GM19099 (cell line): Measurements from ENCODE around the gene SLC12A5.

Source experiments
- POLR2A ChIP-seq: IDR thresholded peaks from 3 replicates; pipeline ENCODE4 v1.6.1; 2011; ENCODE audit warnings: low read depth; ENCODE audit not compliant: insufficient read length; ENCODE audit errors: extremely low read depth

SLC12A5 gene

DNA sequence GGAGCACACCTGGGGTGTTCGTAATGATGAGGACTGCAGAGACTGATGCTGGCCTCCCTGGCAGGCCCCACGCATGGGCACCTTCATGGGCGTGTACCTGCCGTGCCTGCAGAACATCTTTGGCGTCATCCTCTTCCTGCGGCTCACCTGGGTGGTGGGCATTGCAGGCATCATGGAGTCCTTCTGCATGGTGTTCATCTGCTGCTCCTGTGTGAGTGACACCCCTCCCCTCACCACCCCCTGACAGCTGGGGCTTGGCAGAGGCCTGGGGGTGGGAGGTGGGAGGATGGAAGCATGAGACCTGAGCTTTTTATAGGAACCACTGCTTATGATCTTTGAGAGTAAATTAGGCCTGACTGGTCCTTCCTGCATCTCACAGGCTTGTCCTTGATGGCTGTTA, 6.7 kb downstream of the SLC12A5 start:
- TF ChIP-seq POLR2A = no peak

DNA sequence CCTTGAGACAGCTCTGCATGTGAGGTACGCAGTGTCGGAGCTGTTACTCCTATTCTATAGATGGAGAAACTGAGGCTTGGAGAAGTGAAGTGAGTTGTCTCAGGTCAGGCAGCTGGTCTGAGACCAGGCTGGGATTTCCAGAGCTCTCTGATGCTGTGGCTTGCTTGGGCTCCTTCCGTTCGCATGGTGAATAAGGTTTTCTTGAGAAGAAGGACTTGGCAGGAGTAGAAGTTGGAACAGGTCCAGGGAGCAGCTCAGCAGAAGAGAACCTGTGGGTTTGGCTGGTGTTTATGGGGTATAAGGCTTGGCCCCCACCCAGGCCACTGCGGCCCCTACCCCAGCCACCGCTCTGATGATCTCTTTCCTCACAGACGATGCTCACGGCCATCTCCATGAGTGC, 7.4 kb downstream of the SLC12A5 start:
- no peak for TF ChIP-seq POLR2A

DNA sequence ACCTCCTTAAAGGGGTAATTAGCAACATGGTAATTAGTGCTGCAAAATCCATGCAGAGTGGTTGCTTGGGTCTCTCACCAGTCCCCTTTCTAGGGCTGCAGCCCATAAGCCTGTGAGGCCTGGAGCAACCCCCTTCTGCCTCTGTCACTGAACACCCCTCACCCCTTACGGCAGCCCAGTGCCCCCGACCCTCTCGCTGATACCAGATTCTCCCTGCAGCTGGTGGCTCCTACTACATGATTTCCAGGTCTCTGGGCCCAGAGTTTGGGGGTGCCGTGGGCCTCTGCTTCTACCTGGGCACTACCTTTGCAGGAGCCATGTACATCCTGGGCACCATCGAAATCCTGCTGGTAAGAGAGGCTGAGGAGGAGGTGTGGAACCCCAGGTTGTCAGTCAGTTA, 8.0 kb downstream of the SLC12A5 start:
- TF ChIP-seq POLR2A = no peak

DNA sequence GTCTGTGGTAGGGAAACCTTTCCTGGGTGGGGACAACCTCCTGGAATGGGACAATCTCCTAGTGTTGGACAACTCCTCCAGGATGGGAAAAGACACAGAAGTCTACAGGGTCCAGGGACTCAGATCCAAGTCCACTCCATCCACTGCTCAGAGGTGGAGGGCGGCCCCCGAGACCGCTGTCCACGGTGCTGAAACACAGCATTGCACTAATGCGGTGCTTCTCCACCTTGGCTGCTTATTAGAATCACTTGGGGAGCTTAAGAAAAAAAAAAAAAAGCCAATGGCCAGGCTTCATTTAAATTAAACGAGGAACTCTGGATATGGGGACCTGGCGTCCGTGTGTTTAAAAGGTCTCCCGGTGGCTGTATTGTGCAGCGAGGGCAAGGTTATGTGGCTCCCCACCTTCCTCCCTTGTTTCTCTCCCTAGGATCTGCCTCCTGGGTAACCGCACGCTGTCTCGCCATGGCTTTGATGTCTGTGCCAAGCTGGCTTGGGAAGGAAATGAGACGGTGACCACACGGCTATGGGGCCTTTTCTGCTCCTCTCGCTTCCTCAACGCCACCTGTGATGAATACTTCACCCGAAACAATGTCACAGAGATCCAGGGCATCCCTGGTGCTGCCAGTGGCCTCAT, 12.0 kb downstream of the SLC12A5 start:
- no peak for TF ChIP-seq POLR2A

DNA sequence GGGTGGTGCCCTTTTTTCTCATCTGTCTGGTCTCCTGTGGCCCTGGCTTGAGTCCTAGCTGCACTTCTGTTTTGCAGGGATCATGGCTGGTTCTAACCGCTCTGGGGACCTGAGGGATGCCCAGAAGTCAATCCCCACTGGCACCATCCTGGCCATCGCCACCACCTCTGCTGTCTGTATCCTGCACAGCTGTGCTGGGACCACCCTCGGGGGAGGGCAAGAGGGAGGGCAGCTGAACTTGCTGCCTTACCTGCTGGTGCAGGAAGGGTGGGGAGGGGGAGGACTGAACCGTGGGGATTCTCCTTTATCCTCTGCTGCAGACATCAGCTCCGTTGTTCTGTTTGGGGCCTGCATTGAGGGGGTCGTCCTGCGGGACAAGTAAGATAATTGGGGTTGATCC, 14.5 kb downstream of the SLC12A5 start:
- no peak for TF ChIP-seq POLR2A

DNA sequence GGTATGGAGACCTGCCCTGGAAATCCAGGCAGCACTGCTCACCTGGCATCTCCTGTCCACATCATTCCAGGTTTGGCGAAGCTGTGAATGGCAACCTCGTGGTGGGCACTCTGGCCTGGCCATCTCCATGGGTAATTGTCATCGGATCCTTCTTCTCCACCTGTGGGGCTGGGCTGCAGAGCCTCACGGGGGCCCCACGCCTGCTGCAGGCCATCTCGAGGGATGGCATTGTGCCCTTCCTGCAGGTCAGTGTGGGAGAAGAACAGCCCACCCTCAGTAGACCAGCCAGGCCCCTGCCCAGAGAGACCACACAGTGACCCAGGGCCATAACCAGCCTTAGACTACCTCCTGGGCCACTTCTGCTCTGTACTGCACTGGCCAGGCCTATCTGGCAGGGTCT, 15.9 kb downstream of the SLC12A5 start:
- no peak for TF ChIP-seq POLR2A

DNA sequence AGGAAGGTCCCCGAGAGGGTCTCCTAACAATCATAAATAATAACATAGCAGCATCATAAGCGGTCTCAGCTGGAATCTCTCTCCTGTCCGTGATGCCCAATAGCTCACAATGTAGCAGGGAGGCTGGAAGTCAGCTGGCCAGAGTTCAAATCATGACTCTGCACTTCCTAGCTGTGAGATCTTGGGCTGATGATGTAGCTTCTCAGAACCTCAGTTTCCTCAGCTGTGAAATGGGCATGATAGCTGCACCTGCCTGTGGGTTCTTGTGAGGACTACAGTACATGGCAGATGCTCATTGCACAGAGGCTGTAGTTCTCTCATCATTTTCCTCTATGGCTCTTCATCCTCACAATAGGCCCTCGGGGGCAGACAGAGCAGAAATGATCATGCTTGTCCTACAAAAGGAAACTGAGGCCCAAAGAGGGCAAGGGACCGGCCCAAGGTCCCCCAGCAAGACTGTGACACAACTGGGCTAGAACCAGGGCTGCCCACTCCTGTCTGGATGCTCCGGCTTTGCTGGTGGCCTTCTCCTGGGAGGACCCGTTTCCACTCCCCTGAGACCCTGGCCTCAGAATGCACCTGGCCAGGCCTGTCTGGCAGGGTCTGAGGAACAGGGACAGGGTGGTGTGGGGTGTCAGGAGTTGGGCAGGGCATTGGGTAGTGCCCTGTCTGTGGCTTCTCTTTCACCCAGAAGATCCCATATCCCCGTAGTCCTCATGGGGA, 17.7 kb downstream of the SLC12A5 start:
- no peak for TF ChIP-seq POLR2A

DNA sequence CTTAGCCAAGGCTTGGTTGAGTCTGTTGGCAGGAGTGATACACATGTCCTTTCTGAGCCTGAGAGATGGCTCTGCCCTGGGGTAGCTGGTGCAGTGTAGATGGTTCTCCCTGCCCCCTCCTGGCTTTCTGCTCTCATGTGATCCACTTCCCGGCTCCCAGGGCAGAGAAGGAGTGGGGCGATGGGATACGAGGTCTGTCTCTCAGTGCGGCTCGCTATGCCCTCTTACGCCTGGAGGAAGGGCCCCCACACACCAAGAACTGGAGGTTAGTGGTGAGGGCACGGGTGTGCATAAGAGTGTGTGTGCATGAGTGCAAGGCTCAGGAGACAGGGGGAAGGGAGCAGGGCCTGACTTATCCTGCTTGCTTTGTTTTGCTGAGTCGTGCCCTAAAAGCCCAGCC, 18.8 kb downstream of the SLC12A5 start:
- no peak for TF ChIP-seq POLR2A

DNA sequence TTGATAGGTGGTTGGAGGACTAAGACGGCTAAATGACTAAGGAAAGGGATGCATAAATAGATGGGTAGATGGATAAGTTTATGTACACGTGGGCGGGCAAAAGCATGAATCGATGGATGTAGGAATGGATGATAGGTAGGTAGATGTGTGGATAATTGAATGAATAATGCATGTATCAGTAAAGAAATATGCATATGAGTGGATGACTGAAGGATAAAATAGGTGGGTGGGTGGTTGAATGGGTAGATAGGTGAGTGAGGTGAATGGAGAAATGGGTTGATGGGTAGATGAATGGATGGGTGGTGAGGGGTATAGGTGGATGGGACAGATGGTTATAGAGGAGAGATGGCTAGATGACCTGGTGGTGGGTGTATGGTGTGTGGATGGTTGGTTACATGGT, 20.2 kb downstream of the SLC12A5 start:
- no peak for TF ChIP-seq POLR2A

DNA sequence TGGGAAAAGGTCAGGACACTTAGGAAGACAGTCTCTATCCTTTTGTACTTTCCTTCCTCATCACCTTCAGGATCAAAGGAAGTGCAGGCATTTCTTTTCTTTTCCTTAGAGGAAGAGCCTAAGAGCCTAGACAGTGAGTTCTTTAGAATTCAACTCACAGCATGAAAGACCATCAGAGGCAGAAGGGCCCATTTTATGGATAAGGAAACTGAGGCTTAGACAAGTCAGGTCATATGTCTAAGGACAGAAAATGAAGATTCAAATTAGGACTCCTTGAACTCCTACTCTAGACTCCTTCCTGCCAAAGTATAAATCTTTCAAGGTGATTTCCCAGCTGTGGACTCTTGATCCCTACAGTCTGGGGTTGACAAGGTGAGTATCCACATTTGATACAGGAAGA, 20.8 kb downstream of the SLC12A5 start:
- TF ChIP-seq POLR2A = no peak

DNA sequence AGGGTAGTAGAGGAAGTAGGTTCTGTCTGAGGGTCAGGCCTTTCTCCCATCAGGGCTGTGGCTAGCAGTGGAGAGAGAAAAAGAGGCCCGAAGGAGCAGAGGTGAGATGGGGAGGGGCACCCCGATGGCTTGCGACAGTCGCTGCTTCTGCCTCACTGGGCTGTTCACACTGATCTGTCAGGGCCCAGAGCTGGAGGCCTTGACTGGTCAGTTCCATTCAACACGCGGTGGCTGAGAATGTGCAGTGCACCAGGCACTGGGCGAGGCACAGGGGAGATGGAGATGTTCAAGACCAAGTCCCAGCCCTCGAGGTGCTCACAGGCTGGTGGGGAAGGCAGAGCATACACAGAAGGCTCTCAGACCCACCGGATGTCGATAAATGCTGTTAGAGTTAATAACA, 21.4 kb downstream of the SLC12A5 start:
- no peak for TF ChIP-seq POLR2A

DNA sequence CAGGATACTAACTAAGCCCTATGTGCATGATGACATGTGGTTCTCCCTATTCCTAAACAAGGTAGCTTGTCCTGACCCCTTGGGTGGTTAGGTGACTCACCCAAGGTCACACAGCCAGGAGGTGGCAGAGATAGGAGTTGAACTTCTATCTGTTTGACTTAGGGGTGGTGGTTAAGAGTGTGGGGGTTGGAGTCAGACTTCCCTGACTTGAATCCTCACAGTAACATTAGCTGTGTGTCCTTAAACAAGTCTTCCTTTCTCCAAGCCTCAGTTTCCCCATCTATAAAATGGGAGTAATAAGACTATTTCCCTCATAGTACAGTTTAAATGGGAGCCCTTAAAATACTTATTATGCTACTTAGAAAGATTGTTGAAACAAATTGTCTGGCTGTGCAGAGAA, 21.9 kb downstream of the SLC12A5 start:
- TF ChIP-seq POLR2A = no peak

DNA sequence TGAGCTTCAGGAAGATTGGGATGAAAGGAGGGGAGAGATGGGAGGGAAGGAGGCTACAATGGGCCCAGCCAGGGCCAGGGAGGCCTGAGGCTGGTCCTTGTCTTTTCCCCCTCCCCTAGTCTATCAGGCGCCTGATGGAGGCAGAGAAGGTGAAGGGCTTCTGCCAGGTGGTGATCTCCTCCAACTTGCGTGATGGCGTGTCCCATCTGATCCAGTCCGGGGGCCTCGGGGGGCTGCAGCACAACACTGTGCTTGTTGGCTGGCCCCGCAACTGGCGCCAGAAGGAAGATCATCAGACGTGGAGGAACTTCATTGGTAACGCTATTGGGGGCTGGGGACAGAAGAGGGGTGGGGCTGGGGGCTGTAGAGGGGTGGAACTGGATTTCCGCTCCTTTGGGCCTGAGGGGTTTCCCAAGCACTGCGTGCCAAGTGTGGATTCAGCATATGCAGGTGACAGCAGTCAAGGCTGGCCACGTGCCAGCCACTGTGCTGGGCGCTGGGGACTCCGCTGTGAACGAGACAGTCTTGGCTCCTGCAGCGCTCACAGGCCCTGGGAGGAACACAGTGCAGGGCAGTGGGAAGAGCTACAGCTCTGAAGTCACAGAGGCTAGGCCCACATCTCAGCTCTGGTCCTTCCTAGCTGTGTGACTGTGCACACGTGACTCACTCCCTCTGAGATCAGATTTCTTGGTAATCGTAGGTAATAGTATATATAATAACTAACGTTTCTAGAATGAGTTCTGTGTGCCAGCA, 22.7 kb downstream of the SLC12A5 start:
- no peak for TF ChIP-seq POLR2A

DNA sequence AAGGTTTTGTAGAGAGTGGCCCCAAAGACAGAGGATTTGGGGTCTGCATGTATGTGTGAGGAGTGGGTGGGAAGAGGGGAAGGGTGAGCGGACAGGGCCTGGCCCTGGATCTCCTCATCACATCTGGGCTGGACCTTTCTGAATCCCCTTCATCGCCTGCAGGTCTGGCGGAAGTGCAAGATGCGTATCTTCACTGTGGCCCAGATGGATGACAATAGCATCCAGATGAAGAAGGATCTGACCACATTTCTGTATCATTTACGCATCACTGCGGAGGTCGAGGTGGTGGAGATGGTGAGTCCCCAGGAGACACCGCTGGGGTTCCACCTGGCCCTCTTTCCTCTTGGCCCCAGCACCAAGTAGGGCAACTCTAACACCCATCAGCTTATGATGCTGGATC, 24.4 kb downstream of the SLC12A5 start:
- TF ChIP-seq POLR2A = no peak

DNA sequence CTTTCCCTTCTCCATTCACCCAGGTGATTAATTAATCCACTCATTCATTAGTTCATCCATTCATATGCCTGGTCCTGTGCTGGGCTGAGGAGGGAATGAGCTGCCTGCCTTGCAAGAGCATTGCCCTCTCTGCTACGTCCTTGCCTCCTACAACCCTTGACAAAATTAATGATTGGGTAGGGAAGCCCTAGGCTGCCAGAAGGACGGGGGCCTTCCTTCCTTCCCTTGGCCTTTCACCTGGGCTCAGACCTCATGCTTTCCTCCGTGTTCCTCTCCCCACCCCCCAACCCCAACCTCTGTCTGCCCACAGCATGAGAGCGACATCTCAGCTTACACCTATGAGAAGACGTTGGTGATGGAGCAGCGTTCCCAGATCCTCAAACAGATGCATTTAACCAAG, 25.6 kb downstream of the SLC12A5 start:
- no peak for TF ChIP-seq POLR2A

DNA sequence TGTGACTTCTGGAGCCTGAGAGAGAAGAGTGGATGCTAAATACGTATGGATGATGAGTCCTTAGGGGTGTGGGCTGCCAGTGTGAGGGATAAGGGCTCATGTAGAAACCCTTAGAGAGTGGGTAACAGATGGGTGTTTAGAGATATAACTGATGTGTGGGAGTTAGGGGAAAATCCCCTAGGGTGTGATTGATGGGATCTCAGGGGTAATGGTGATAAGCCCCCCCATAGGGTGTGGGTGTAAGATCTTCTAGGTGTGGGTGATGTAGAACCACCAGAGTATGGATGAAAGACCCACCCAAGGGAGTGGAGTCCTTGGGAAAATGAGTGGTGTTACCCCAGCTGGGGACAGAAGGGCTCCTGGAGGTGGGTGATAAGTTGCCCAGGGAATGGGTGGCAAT, 26.3 kb downstream of the SLC12A5 start:
- TF ChIP-seq POLR2A = no peak
